ENCODE results near the gene MRPL51. TPM values are rescaled to one million over a fixed set of nuclear protein-coding genes. Genes with fewer than 3 reads are reported as not detected.

MRPL51 gene
- total and polyA plus RNA-seq, 8 donors: 129 to 170 (median 141) TPM

GRCh38 chr12:6532927-6533652, 40.0 kb upstream of the MRPL51 start:
- TF ChIP-seq CTCF (IDR thresholded peaks at IDR 0.05): no peak
- peaks cover 0 to 60% of the 10 kb centered on the region in 2 donors for H3K36me3 ChIP-seq
- H3K4me3 ChIP-seq: peak overlapping the region; percentile 99
- H3K27ac ChIP-seq: peak overlapping the region; percentile 97 to 99
- intact Hi-C loops (cut with DNase I): loop anchor here in 1 of 2 donors (10.0 kb wide), 1 partner anchor 108 kb away; no protein-coding TSS in a partner anchor
- H3K9me3 ChIP-seq: no peaks in the 10 kb centered on the region
- H3K27me3 ChIP-seq: no peaks in the 10 kb centered on the region
- peak; percentile 72 to 91 (median 82) for DNase-seq
- peaks cover 17 to 49% of the 10 kb centered on the region in 2 donors for H3K4me1 ChIP-seq
- ATAC-seq: peak; percentile 53

GRCh38 chr12:6532051-6532926, 39.2 kb upstream of the MRPL51 start:
- no peak for TF ChIP-seq CTCF (IDR thresholded peaks at IDR 0.05)
- DNase-seq (peak in 3 of 4 donors; percentile 67 to 87 (median 86)), ATAC-seq (peak; percentile 6)
- H3K27ac ChIP-seq: peak overlapping the region; percentile 97 to 99
- peaks cover 17 to 41% of the 10 kb centered on the region in 2 donors for H3K4me1 ChIP-seq
- intact Hi-C loops (cut with DNase I): loop anchor here in 1 of 2 donors (10.0 kb wide), 1 partner anchor 107 kb away; no protein-coding TSS in a partner anchor
- peak overlapping the region in 1 of 2 donors; percentile 99 for H3K4me3 ChIP-seq
- H3K9me3 ChIP-seq: no peaks in the 10 kb centered on the region
- H3K36me3 ChIP-seq: peaks cover 0 to 60% of the 10 kb centered on the region in 2 donors
- H3K27me3 ChIP-seq: no peaks in the 10 kb centered on the region

- no peaks in the 10 kb centered on the region for H3K27me3 ChIP-seq
- no peaks in the 10 kb centered on the region for H3K9me3 ChIP-seq
- no peak overlapping the region for H3K4me3 ChIP-seq
- no peak for TF ChIP-seq CTCF (IDR thresholded peaks at IDR 0.05)
- no peak for DNase-seq
- peak overlapping the region in 1 of 2 donors; percentile 1 for H3K27ac ChIP-seq
- ATAC-seq: no peak
- H3K4me1 ChIP-seq: peaks cover 11 to 25% of the 10 kb centered on the region in 2 donors
- intact Hi-C loops (cut with DNase I): loop anchor here in 1 of 2 donors (10.0 kb wide), 1 partner anchor 106 kb away; no protein-coding TSS in a partner anchor
- peaks cover 0 to 60% of the 10 kb centered on the region in 2 donors for H3K36me3 ChIP-seq
Observed at GRCh38 chr12:6530576-6531260, 37.7 kb upstream of the MRPL51 start.

- Histone ChIP-seq H3K27me3 (no peaks in the 10 kb centered on the region), H3K36me3 (peaks cover 0 to 71% of the 10 kb centered on the region in 2 donors), H3K27ac (no peak overlapping the region), H3K4me3 (no peak overlapping the region), H3K4me1 (peaks cover 9 to 24% of the 10 kb centered on the region in 2 donors), H3K9me3 (no peaks in the 10 kb centered on the region)
- ATAC-seq: no peak
- TF ChIP-seq CTCF (IDR thresholded peaks at IDR 0.05): no peak
- intact Hi-C loops (cut with DNase I): no loop called here
- no peak for DNase-seq
Observed at GRCh38 chr12:6529291-6529737, 36.3 kb upstream of the MRPL51 start.

Measured in left lung (tissue), 10 donors.